HepG2 (cell line): Measurements from ENCODE around the gene PXDC1.

ENCODE experiments used
- ATF3 ChIP-seq: sonication (generic); formaldehyde crosslinking; IDR thresholded peaks from 2 replicates; pipeline ENCODE4 v1.4.0; 2020; ENCODE audit warnings: missing genetic modification reagents
- PHF21A ChIP-seq: sonication (generic); formaldehyde crosslinking; IDR thresholded peaks from 2 replicates; pipeline ENCODE4 v1.5.0; 2020; ENCODE audit warnings: mild to moderate bottlenecking, missing genetic modification reagents
- ZNF580 ChIP-seq: IDR thresholded peaks from 2 replicates; pipeline ENCODE4 v1.6.1; 2016; ENCODE audit warnings: low read depth, borderline replicate concordance

- TF ChIP-seq ZNF580 (CRISPR knock-in tag) (no peak), PHF21A (CRISPR knock-in tag) (no peak), ATF3 (CRISPR knock-in tag) (no peak)
Measured at GRCh38 chr6:3718407-3718806, 33.1 kb downstream of the PXDC1 start.
